Liver (tissue), 10 donors: Measurements from ENCODE around the gene SDC1. TPM values are rescaled to one million over a fixed set of nuclear protein-coding genes. Genes with fewer than 3 reads are reported as not detected.

ENCODE experiments used
- DNase-seq: peaks from one replicate; pipeline ENCODE4 v3.0.0-alpha.2; 2017; ENCODE audit warnings: low spot score
- H3K27ac ChIP-seq, 2 donors: one replicate each; pipeline ENCODE4 v1.7.0; 2013; ENCODE audit warnings: inconsistent platforms in 2 of 2, low read length in 2 of 2, control low read depth in 1 of 2, low read depth in 1 of 2, mild to moderate bottlenecking in 1 of 2
- H3K27me3 ChIP-seq, 4 donors: one replicate each; pipeline versions ENCODE4 v1.6.1 to v1.7.0; 2013; ENCODE audit warnings: low read length in 3 of 4, inconsistent platforms in 1 of 4, mild to moderate bottlenecking in 1 of 4, moderate library complexity in 1 of 4; ENCODE audit not compliant: control insufficient read depth in 4 of 4, insufficient read depth in 4 of 4
- H3K36me3 ChIP-seq, 4 donors: one replicate each; pipeline versions ENCODE4 v1.6.1 to v1.7.0; 2013; ENCODE audit warnings: low read length in 3 of 4, mild to moderate bottlenecking in 3 of 4, low read depth in 1 of 4, moderate library complexity in 1 of 4; ENCODE audit not compliant: control insufficient read depth in 4 of 4, insufficient read depth in 3 of 4
- H3K4me1 ChIP-seq, 4 donors: one replicate each; pipeline versions ENCODE4 v1.6.1 to v1.7.0; 2013; ENCODE audit warnings: low read length in 3 of 4, mild to moderate bottlenecking in 3 of 4, moderate library complexity in 1 of 4; ENCODE audit not compliant: control insufficient read depth in 4 of 4, insufficient read depth in 4 of 4
- H3K4me3 ChIP-seq, 3 donors: one replicate each; pipeline versions ENCODE4 v1.6.1 to v1.7.0; 2013; ENCODE audit warnings: low read length in 3 of 3, control low read depth in 1 of 3, low read depth in 1 of 3, mild to moderate bottlenecking in 1 of 3
- H3K9ac ChIP-seq, 2 donors: one replicate each; pipeline ENCODE4 v1.7.0; 2013; ENCODE audit warnings: low read length in 2 of 2, mild to moderate bottlenecking in 2 of 2, moderate library complexity in 2 of 2, control low read depth in 1 of 2, low read depth in 1 of 2
- H3K9me3 ChIP-seq, 4 donors: one replicate each; pipeline versions ENCODE4 v1.6.1 to v1.7.0; 2013; ENCODE audit warnings: low read length in 3 of 4; ENCODE audit not compliant: control insufficient read depth in 4 of 4
- FOXA2 ChIP-seq: IDR thresholded peaks from 2 replicates; pipeline ENCODE4 v1.6.1; 2016; ENCODE audit warnings: antibody characterized with exemption
- GABPA ChIP-seq, 2 donors: IDR thresholded peaks in 1 of 2; conservative IDR thresholded peaks in 1 of 2; 2 replicates each; pipeline ENCODE4 v1.6.1; 2016; ENCODE audit warnings: antibody characterized with exemption in 2 of 2, mild to moderate bottlenecking in 1 of 2, moderate library complexity in 1 of 2
- HNF4A ChIP-seq, 2 donors: conservative IDR thresholded peaks; 2 replicates each; pipeline ENCODE4 v1.6.1; 2016; ENCODE audit warnings: antibody characterized with exemption in 2 of 2, mild to moderate bottlenecking in 2 of 2
- JUND ChIP-seq, 2 donors: IDR thresholded peaks; 2 replicates each; pipeline ENCODE4 v1.6.1; 2016; ENCODE audit warnings: antibody characterized with exemption in 2 of 2
- NR2F2 ChIP-seq: IDR thresholded peaks from 2 replicates; pipeline ENCODE4 v1.6.1; 2016; ENCODE audit warnings: antibody characterized with exemption
- WGBS: extraction: QIAGEN DNeasy Blood & Tissue Kit; methylation state at CpG from one replicate; pipeline ENCODE4 v1.1.7; 2013; 5-methylcytosine and 5-hydroxymethylcytosine counted together
- polyA plus RNA-seq, 2 donors: library from polyadenylated mRNA; stranded (reverse) in 1 of 2; unstranded in 1 of 2; fragments of 200-250 nt in 1 of 2; fragments of >200 nt in 1 of 2; fragmentation: Nextera tagmentation in 1 of 2; extraction: Ambion mirVana in 1 of 2; gene quantifications; one replicate each; pipeline versions ENCODE4 v1.2.1 to v1.2.3, GENCODE V29; 2013 to 2015
- small RNA-seq: library from RNA; depleted of rRNA; stranded (forward); fragments of <200 nt; gene quantifications from one replicate; pipeline ENCODE3, GENCODE V24; 2014
- total RNA-seq, 2 donors: library from RNA; depleted of rRNA; stranded (reverse); fragments of >200 nt; gene quantifications; one replicate each; pipeline ENCODE4 v1.2.3, GENCODE V29; 2014
- TF ChIP-seq, protein P1 (sequence below): fragments of 150-350 bp; IDR thresholded peaks from 2 replicates; pipeline ENCODE4 v1.5.1; 2017; ENCODE audit warnings: improper control_type of control experiment, low read depth, low read length; ENCODE audit not compliant: missing input control
- TF ChIP-seq, protein P2 (sequence below): IDR thresholded peaks from 2 replicates; pipeline ENCODE4 v1.6.1; 2016; ENCODE audit warnings: antibody characterized with exemption, mild to moderate bottlenecking
- donor health status: healthy.
- donor health status: healthy.
- donor health status: healthy.
- donor health status: healthy.
- donor health status: healthy.

SDC1 gene
- total and polyA plus RNA-seq, 4 donors, result 99.6 to 363 (median 196) TPM

- no peak overlapping the region for H3K9ac ChIP-seq
- DNase-seq, result no peak
- WGBS, result 77% methylated on average over 5 of the region's 5 CpGs
- H3K9me3 ChIP-seq, result no peaks in the 10 kb centered on the region
- H3K27ac ChIP-seq, result no peak overlapping the region
- no peak overlapping the region for H3K4me3 ChIP-seq
- H3K4me1 ChIP-seq, result peaks cover 2 to 11% (median 9%) of the 10 kb centered on the region in 4 donors
- H3K27me3 ChIP-seq, result no peaks in the 10 kb centered on the region
- H3K36me3 ChIP-seq, result no peaks in the 10 kb centered on the region
- TF ChIP-seq JUND (IDR thresholded peaks at IDR 0.05), result no peak
- no peak for TF ChIP-seq FOXA2
Measured at GRCh38 chr2:20153131-20153851, 71.6 kb downstream of the SDC1 start.

DNA sequence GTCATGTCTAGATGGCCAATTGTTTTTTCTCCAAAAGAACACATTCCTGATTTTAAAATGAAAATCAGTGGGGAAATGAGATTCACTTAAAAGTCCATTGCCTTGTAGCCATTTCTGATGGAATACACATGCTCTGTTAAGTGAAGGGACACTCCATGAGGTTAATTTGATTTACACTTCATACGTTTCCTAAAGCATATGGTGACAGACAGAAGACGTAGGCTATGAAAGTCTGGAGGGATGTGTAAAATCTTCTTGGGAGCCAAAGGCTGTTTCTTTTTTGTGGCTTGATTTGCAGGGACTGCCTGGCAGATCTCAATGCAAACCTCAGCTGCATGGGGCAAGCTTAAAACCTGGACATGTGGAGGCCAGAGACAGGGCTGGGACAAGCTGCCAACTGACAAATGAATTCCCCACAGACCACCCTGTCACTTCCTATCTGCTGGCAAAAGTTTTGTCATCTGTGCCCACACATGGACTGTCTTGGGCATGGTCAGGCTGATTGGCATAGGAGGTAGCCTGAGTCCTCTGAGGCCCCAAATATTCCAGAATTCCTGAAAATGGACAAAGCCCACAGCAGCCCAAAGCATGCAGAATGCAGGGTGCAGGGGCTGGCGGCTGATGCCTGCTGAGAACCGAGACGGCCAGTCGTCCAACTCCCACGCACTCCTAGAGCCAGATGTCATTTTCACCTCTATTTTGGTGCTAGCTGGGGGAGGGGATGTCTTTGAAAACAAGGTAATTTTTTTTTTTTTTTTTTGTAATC lies 73.9 kb downstream of the SDC1 start:
- TF ChIP-seq JUND (IDR thresholded peaks at IDR 0.05) (no peak), HNF4A (conservative IDR thresholded peaks at IDR 0.05) (no peak), NR2F2 (no peak), GABPA (IDR thresholded peaks at IDR 0.05 in 1 of 2, conservative IDR thresholded peaks at IDR 0.05 in 1 of 2) (no peak)
- TF ChIP-seq, protein P1, sequence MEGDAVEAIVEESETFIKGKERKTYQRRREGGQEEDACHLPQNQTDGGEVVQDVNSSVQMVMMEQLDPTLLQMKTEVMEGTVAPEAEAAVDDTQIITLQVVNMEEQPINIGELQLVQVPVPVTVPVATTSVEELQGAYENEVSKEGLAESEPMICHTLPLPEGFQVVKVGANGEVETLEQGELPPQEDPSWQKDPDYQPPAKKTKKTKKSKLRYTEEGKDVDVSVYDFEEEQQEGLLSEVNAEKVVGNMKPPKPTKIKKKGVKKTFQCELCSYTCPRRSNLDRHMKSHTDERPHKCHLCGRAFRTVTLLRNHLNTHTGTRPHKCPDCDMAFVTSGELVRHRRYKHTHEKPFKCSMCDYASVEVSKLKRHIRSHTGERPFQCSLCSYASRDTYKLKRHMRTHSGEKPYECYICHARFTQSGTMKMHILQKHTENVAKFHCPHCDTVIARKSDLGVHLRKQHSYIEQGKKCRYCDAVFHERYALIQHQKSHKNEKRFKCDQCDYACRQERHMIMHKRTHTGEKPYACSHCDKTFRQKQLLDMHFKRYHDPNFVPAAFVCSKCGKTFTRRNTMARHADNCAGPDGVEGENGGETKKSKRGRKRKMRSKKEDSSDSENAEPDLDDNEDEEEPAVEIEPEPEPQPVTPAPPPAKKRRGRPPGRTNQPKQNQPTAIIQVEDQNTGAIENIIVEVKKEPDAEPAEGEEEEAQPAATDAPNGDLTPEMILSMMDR, result no peak
- TF ChIP-seq, protein P2, sequence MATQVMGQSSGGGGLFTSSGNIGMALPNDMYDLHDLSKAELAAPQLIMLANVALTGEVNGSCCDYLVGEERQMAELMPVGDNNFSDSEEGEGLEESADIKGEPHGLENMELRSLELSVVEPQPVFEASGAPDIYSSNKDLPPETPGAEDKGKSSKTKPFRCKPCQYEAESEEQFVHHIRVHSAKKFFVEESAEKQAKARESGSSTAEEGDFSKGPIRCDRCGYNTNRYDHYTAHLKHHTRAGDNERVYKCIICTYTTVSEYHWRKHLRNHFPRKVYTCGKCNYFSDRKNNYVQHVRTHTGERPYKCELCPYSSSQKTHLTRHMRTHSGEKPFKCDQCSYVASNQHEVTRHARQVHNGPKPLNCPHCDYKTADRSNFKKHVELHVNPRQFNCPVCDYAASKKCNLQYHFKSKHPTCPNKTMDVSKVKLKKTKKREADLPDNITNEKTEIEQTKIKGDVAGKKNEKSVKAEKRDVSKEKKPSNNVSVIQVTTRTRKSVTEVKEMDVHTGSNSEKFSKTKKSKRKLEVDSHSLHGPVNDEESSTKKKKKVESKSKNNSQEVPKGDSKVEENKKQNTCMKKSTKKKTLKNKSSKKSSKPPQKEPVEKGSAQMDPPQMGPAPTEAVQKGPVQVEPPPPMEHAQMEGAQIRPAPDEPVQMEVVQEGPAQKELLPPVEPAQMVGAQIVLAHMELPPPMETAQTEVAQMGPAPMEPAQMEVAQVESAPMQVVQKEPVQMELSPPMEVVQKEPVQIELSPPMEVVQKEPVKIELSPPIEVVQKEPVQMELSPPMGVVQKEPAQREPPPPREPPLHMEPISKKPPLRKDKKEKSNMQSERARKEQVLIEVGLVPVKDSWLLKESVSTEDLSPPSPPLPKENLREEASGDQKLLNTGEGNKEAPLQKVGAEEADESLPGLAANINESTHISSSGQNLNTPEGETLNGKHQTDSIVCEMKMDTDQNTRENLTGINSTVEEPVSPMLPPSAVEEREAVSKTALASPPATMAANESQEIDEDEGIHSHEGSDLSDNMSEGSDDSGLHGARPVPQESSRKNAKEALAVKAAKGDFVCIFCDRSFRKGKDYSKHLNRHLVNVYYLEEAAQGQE, result no peak
- no peaks in the 10 kb centered on the region for H3K4me1 ChIP-seq
- no peak overlapping the region for H3K4me3 ChIP-seq
- no peak overlapping the region for H3K9ac ChIP-seq
- no peak for DNase-seq
- H3K27ac ChIP-seq, result no peak overlapping the region
- H3K36me3 ChIP-seq, result no peaks in the 10 kb centered on the region
- H3K9me3 ChIP-seq, result no peaks in the 10 kb centered on the region
- no peaks in the 10 kb centered on the region for H3K27me3 ChIP-seq
- 68% methylated on average over 7 of the region's 7 CpGs for WGBS

Small RNA genes within 50 kb of the gene (small RNA-seq; reads per million reads assigned to genes)
- gene RN7SL140P (not detected), gene RNU6-961P (not detected), gene RNU7-113P (not detected)

Other genes with a start within 250 kb of the SDC1 start
- 1 to 10 TPM; 2.0 to 3.8 TPM for gene WDR35, start 235.0 kb downstream of the SDC1 start, total RNA-seq
- gene WDR35, start 235.0 kb downstream of the SDC1 start, polyA plus RNA-seq, result 1 to 10 TPM in 1 of 2 donors, under 1 TPM in 1; 0.97 to 1.2 TPM
- gene MATN3, start 212.5 kb downstream of the SDC1 start, total RNA-seq, result under 1 TPM; 0.05 to 0.08 TPM
- under 1 TPM in 1 of 2 donors, not detected in 1; 0.10 TPM for gene MATN3, start 212.5 kb downstream of the SDC1 start, polyA plus RNA-seq
- 100 to 1,000 TPM in 1 of 2 donors, 10 to 100 TPM in 1; 69.1 to 115 TPM for gene LAPTM4A, start 173.5 kb downstream of the SDC1 start, total RNA-seq
- 100 to 1,000 TPM; 129 to 183 TPM for gene LAPTM4A, start 173.5 kb downstream of the SDC1 start, polyA plus RNA-seq
- gene PUM2, start 125.7 kb upstream of the SDC1 start, total RNA-seq, result 10 to 100 TPM; 51.5 to 61.0 TPM
- gene PUM2, start 125.7 kb upstream of the SDC1 start, polyA plus RNA-seq, result 10 to 100 TPM; 18.5 to 18.8 TPM
- gene RHOB, start 221.9 kb upstream of the SDC1 start, total RNA-seq, result 100 to 1,000 TPM in 1 of 2 donors, 10 to 100 TPM in 1; 82.6 to 634 TPM
- gene RHOB, start 221.9 kb upstream of the SDC1 start, polyA plus RNA-seq, result 100 to 1,000 TPM; 114 to 207 TPM